Neuronal stem cell (in vitro differentiated cells): ENCODE data around the gene GPR87.

Experiments
- DNase-seq: peaks from one replicate; pipeline ENCODE4 v3.0.0-alpha.2; 2013; ENCODE audit warnings: low spot score
- H2AFZ ChIP-seq: one replicate; pipeline ENCODE4 v1.6.1; 2013; ENCODE audit warnings: mild to moderate bottlenecking, low read length, inconsistent platforms
- H2AK5ac ChIP-seq: 2 replicates; pipeline ENCODE4 v1.6.1; 2013; ENCODE audit warnings: low read depth, mild to moderate bottlenecking, inconsistent platforms, low read length, moderate library complexity, mixed read lengths
- H2BK120ac ChIP-seq: 2 replicates; pipeline ENCODE4 v1.6.1; 2013; ENCODE audit warnings: low read depth, mild to moderate bottlenecking, inconsistent platforms, low read length, moderate library complexity, mixed read lengths
- H2BK12ac ChIP-seq: one replicate; pipeline ENCODE4 v1.6.1; 2013; ENCODE audit warnings: low read length, inconsistent platforms
- H2BK15ac ChIP-seq: 2 replicates; pipeline ENCODE4 v1.6.1; 2013; ENCODE audit warnings: mild to moderate bottlenecking, low read length, inconsistent platforms, mixed read lengths
- H2BK5ac ChIP-seq: one replicate; pipeline ENCODE4 v1.6.1; 2013; ENCODE audit warnings: inconsistent platforms, mild to moderate bottlenecking, low read length, moderate library complexity
- H3K14ac ChIP-seq: one replicate; pipeline ENCODE4 v1.6.1; 2013; ENCODE audit warnings: low read length, inconsistent platforms
- H3K18ac ChIP-seq: 2 replicates; pipeline ENCODE4 v1.6.1; 2013; ENCODE audit warnings: low read length, inconsistent platforms
- H3K23ac ChIP-seq: 2 replicates; pipeline ENCODE4 v1.6.1; 2013; ENCODE audit warnings: low read depth, mild to moderate bottlenecking, mixed read lengths, low read length, inconsistent platforms; ENCODE audit not compliant: poor library complexity
- H3K27ac ChIP-seq: replicated peaks from 3 replicates; pipeline ENCODE4 v1.5.1; 2013; ENCODE audit warnings: low read length, inconsistent platforms
- H3K27me3 ChIP-seq, 3 experiments: 2 replicates each; pipeline ENCODE4 v1.6.1; 2013; ENCODE audit warnings: low read length in 3 of 3, mild to moderate bottlenecking in 2 of 3, inconsistent platforms in 1 of 3, low read depth in 1 of 3, mixed read lengths in 1 of 3, moderate library complexity in 1 of 3; ENCODE audit not compliant: control insufficient read depth in 3 of 3, insufficient read depth in 3 of 3
- H3K36me3 ChIP-seq, 2 donors: replicated peaks in 1 of 2; 2 replicates each; pipeline ENCODE4 v1.6.1; 2013; ENCODE audit warnings: low read length in 2 of 2; ENCODE audit not compliant: control insufficient read depth in 2 of 2, insufficient read depth in 2 of 2
- H3K4ac ChIP-seq: 2 replicates; pipeline ENCODE4 v1.6.1; 2013; ENCODE audit warnings: inconsistent platforms, mild to moderate bottlenecking, low read length, moderate library complexity
- H3K4me1 ChIP-seq, 2 donors: 1 replicate in 1 of 2; 2 replicates in 1 of 2; pipeline ENCODE4 v1.6.1; 2013; ENCODE audit warnings: low read length in 2 of 2, low read depth in 1 of 2; ENCODE audit not compliant: control insufficient read depth in 2 of 2, insufficient read depth in 1 of 2
- H3K4me2 ChIP-seq: one replicate; pipeline ENCODE4 v1.6.1; 2013; ENCODE audit warnings: mild to moderate bottlenecking, low read length, inconsistent platforms; ENCODE audit not compliant: insufficient read depth, poor library complexity, severe bottlenecking
- H3K4me3 ChIP-seq, 2 donors: 2 replicates each; pipeline ENCODE4 v1.5.1; 2013; ENCODE audit warnings: low read length in 2 of 2, mild to moderate bottlenecking in 2 of 2, inconsistent platforms in 1 of 2, moderate library complexity in 1 of 2
- H3K79me1 ChIP-seq: one replicate; pipeline ENCODE4 v1.6.1; 2013; ENCODE audit warnings: low read depth, mild to moderate bottlenecking, inconsistent platforms, low read length, moderate library complexity
- H3K9ac ChIP-seq: one replicate; pipeline ENCODE4 v1.6.1; 2013; ENCODE audit warnings: mild to moderate bottlenecking, low read depth, low read length, inconsistent platforms; ENCODE audit not compliant: poor library complexity
- H3K9me3 ChIP-seq, 2 donors: replicated peaks in 1 of 2; 2 replicates each; pipeline versions ENCODE3 to v1.6.1; 2013; ENCODE audit warnings: low read length in 2 of 2, mild to moderate bottlenecking in 2 of 2, inconsistent platforms in 1 of 2, low read depth in 1 of 2, mixed read lengths in 1 of 2, moderate library complexity in 1 of 2; ENCODE audit not compliant: control insufficient read depth in 2 of 2, insufficient read depth in 1 of 2
- H4K8ac ChIP-seq: one replicate; pipeline ENCODE4 v1.6.1; 2013; ENCODE audit warnings: low read depth, mild to moderate bottlenecking, inconsistent platforms, low read length, moderate library complexity
- H4K91ac ChIP-seq: one replicate; pipeline ENCODE4 v1.6.1; 2013; ENCODE audit warnings: low read length, low read depth, mild to moderate bottlenecking, inconsistent platforms; ENCODE audit not compliant: poor library complexity
- WGBS, 2 donors: extraction: QIAGEN DNeasy Blood & Tissue Kit; methylation state at CpG; one replicate each; pipeline ENCODE4 v1.1.7; 2013; ENCODE audit warnings: missing lambda C conversion rate in 2 of 2, mixed read lengths in 1 of 2; ENCODE audit not compliant: insufficient read length in 2 of 2, insufficient replicate concordance in 1 of 2; ENCODE audit errors: extremely low coverage in 2 of 2; 5-methylcytosine and 5-hydroxymethylcytosine counted together

GPR87 gene

GRCh38 chr3:151276687-151277042 lies 40.0 kb downstream of the GPR87 start:
- Histone ChIP-seq H3K4me2 (no peak overlapping the region), H3K14ac (no peak overlapping the region)

GRCh38 chr3:151276038-151276686 lies 40.5 kb downstream of the GPR87 start:
- no peak overlapping the region for H2BK12ac ChIP-seq
- DNase-seq, result no peak
- no peaks in the 10 kb centered on the region for H3K36me3 ChIP-seq
- H3K4me1 ChIP-seq, result no peaks in the 10 kb centered on the region
- H3K4me2 ChIP-seq, result no peak overlapping the region
- no peak overlapping the region for H2AFZ ChIP-seq
- no peak overlapping the region for H4K91ac ChIP-seq
- no peak overlapping the region for H2BK5ac ChIP-seq
- H2AK5ac ChIP-seq, result no peak overlapping the region
- H3K27me3 ChIP-seq, result no peaks in the 10 kb centered on the region
- no peak overlapping the region for H3K18ac ChIP-seq
- H3K4me3 ChIP-seq, result no peak overlapping the region
- no peak overlapping the region for H4K8ac ChIP-seq
- H3K4ac ChIP-seq, result no peak overlapping the region
- no peak overlapping the region for H2BK15ac ChIP-seq
- WGBS, 2 donors, result no CpG with 5 or more reads among the region's 2 CpGs
- H3K9me3 ChIP-seq, result no peaks in the 10 kb centered on the region
- no peak overlapping the region for H3K23ac ChIP-seq
- no peak overlapping the region for H3K27ac ChIP-seq
- H3K79me1 ChIP-seq, result no peaks in the 10 kb centered on the region
- no peak overlapping the region for H2BK120ac ChIP-seq
- no peak overlapping the region for H3K9ac ChIP-seq
- no peak overlapping the region for H3K14ac ChIP-seq

More at GRCh38 chr3:151276687-151277042, 40.0 kb downstream of the GPR87 start:
- Histone ChIP-seq H3K4ac (no peak overlapping the region), H3K9me3 (no peaks in the 10 kb centered on the region), H2BK15ac (no peak overlapping the region), H3K27ac (no peak overlapping the region), H3K9ac (no peak overlapping the region), H2BK120ac (no peak overlapping the region), H3K79me1 (no peaks in the 10 kb centered on the region), H2AK5ac (no peak overlapping the region), H2BK12ac (no peak overlapping the region), H3K27me3 (no peaks in the 10 kb centered on the region), H2BK5ac (no peak overlapping the region), H3K4me3 (no peak overlapping the region), H4K8ac (no peak overlapping the region), H3K4me1 (no peaks in the 10 kb centered on the region), H2AFZ (no peak overlapping the region), H3K18ac (no peak overlapping the region), H4K91ac (no peak overlapping the region), H3K23ac (no peak overlapping the region), H3K36me3 (no peaks in the 10 kb centered on the region)
- DNase-seq, result no peak
- no CpG with 5 or more reads among the region's 6 CpGs for WGBS, 2 donors

- DNase-seq, result no peak
- Histone ChIP-seq H3K27me3 (no peaks in the 10 kb centered on the region), H3K9me3 (no peaks in the 10 kb centered on the region), H3K9ac (no peak overlapping the region), H3K79me1 (no peaks in the 10 kb centered on the region), H3K4ac (no peak overlapping the region), H3K27ac (no peak overlapping the region), H4K8ac (no peak overlapping the region), H2BK5ac (no peak overlapping the region), H3K4me2 (no peak overlapping the region), H4K91ac (no peak overlapping the region), H3K4me3 (no peak overlapping the region), H2BK15ac (no peak overlapping the region), H3K18ac (no peak overlapping the region), H3K14ac (no peak overlapping the region), H2BK12ac (no peak overlapping the region), H3K23ac (no peak overlapping the region), H2BK120ac (no peak overlapping the region), H3K36me3 (no peaks in the 10 kb centered on the region), H2AFZ (no peak overlapping the region), H3K4me1 (no peaks in the 10 kb centered on the region), H2AK5ac (no peak overlapping the region)
- whole genome bisulfite sequencing, 2 donors, result no CpG with 5 or more reads among the region's 5 CpGs
These were observed 41.5 kb downstream of the GPR87 start for GRCh38 chr3:151275091-151275490.

- Histone ChIP-seq H2BK12ac (no peak overlapping the region), H2AFZ (no peak overlapping the region), H3K4me3 (no peak overlapping the region), H3K23ac (no peak overlapping the region), H3K14ac (no peak overlapping the region), H3K18ac (no peak overlapping the region), H3K27ac (no peak overlapping the region), H2BK15ac (no peak overlapping the region), H2BK120ac (no peak overlapping the region), H4K91ac (no peak overlapping the region), H3K4me2 (no peak overlapping the region), H3K4ac (no peak overlapping the region), H3K4me1 (peaks cover 0 to 3% of the 10 kb centered on the region in 2 donors), H4K8ac (no peak overlapping the region), H3K27me3 (no peaks in the 10 kb centered on the region), H2AK5ac (no peak overlapping the region), H3K79me1 (no peaks in the 10 kb centered on the region), H3K9me3 (no peaks in the 10 kb centered on the region), H3K9ac (no peak overlapping the region), H3K36me3 (no peaks in the 10 kb centered on the region), H2BK5ac (no peak overlapping the region)
- no peak for DNase-seq
- WGBS, 2 donors, result no CpG with 5 or more reads among the region's 5 CpGs
These were observed 47.0 kb downstream of the GPR87 start for GRCh38 chr3:151269631-151270030.
